Liver (tissue), 9 donors: ENCODE data around the gene KCNK3. TPM values are rescaled to one million over a fixed set of nuclear protein-coding genes. Genes with fewer than 3 reads are reported as not detected.

ENCODE experiments used
- DNase-seq: peaks from one replicate; pipeline ENCODE4 v3.0.0-alpha.2; 2017; ENCODE audit warnings: low spot score
- H3K27ac ChIP-seq, 2 donors: one replicate each; pipeline ENCODE4 v1.7.0; 2013; ENCODE audit warnings: inconsistent platforms in 2 of 2, low read length in 2 of 2, control low read depth in 1 of 2, low read depth in 1 of 2, mild to moderate bottlenecking in 1 of 2
- H3K27me3 ChIP-seq, 4 donors: one replicate each; pipeline versions ENCODE4 v1.6.1 to v1.7.0; 2013; ENCODE audit warnings: low read length in 3 of 4, inconsistent platforms in 1 of 4, mild to moderate bottlenecking in 1 of 4, moderate library complexity in 1 of 4; ENCODE audit not compliant: control insufficient read depth in 4 of 4, insufficient read depth in 4 of 4
- H3K36me3 ChIP-seq, 4 donors: one replicate each; pipeline versions ENCODE4 v1.6.1 to v1.7.0; 2013; ENCODE audit warnings: low read length in 3 of 4, mild to moderate bottlenecking in 3 of 4, low read depth in 1 of 4, moderate library complexity in 1 of 4; ENCODE audit not compliant: control insufficient read depth in 4 of 4, insufficient read depth in 3 of 4
- H3K4me1 ChIP-seq, 4 donors: one replicate each; pipeline versions ENCODE4 v1.6.1 to v1.7.0; 2013; ENCODE audit warnings: low read length in 3 of 4, mild to moderate bottlenecking in 3 of 4, moderate library complexity in 1 of 4; ENCODE audit not compliant: control insufficient read depth in 4 of 4, insufficient read depth in 4 of 4
- H3K4me3 ChIP-seq, 3 donors: one replicate each; pipeline versions ENCODE4 v1.6.1 to v1.7.0; 2013; ENCODE audit warnings: low read length in 3 of 3, control low read depth in 1 of 3, low read depth in 1 of 3, mild to moderate bottlenecking in 1 of 3
- H3K9ac ChIP-seq, 2 donors: one replicate each; pipeline ENCODE4 v1.7.0; 2013; ENCODE audit warnings: low read length in 2 of 2, mild to moderate bottlenecking in 2 of 2, moderate library complexity in 2 of 2, control low read depth in 1 of 2, low read depth in 1 of 2
- H3K9me3 ChIP-seq, 4 donors: one replicate each; pipeline versions ENCODE4 v1.6.1 to v1.7.0; 2013; ENCODE audit warnings: low read length in 3 of 4; ENCODE audit not compliant: control insufficient read depth in 4 of 4
- CTCF ChIP-seq: fragments of 150-350 bp; IDR thresholded peaks from 2 replicates; pipeline ENCODE4 v1.5.1; 2017; ENCODE audit warnings: improper control_type of control experiment, low read depth, low read length; ENCODE audit not compliant: missing input control
- EGR1 ChIP-seq, 2 donors: IDR thresholded peaks; 2 replicates each; pipeline ENCODE4 v1.6.1; 2016 to 2018; ENCODE audit warnings: antibody characterized with exemption in 2 of 2, low read depth in 2 of 2
- FOXA1 ChIP-seq: IDR thresholded peaks from 2 replicates; pipeline ENCODE4 v1.6.1; 2016; ENCODE audit warnings: antibody characterized with exemption
- FOXA2 ChIP-seq: IDR thresholded peaks from 2 replicates; pipeline ENCODE4 v1.6.1; 2016; ENCODE audit warnings: antibody characterized with exemption
- GABPA ChIP-seq, 2 donors: IDR thresholded peaks in 1 of 2; conservative IDR thresholded peaks in 1 of 2; 2 replicates each; pipeline ENCODE4 v1.6.1; 2016; ENCODE audit warnings: antibody characterized with exemption in 2 of 2, mild to moderate bottlenecking in 1 of 2, moderate library complexity in 1 of 2
- JUND ChIP-seq, 2 donors: IDR thresholded peaks; 2 replicates each; pipeline ENCODE4 v1.6.1; 2016; ENCODE audit warnings: antibody characterized with exemption in 2 of 2
- MAX ChIP-seq: IDR thresholded peaks from 2 replicates; pipeline ENCODE4 v1.6.1; 2016; ENCODE audit warnings: antibody characterized with exemption
- NR2F2 ChIP-seq: IDR thresholded peaks from 2 replicates; pipeline ENCODE4 v1.6.1; 2016; ENCODE audit warnings: antibody characterized with exemption
- RAD21 ChIP-seq, 2 donors: IDR thresholded peaks; 2 replicates each; pipeline ENCODE4 v1.6.1; 2016; ENCODE audit warnings: antibody characterized with exemption in 2 of 2, mild to moderate bottlenecking in 2 of 2
- RXRA ChIP-seq, 2 donors: IDR thresholded peaks; 2 replicates each; pipeline ENCODE4 v1.6.1; 2017 to 2018; ENCODE audit warnings: antibody characterized with exemption in 2 of 2, mild to moderate bottlenecking in 1 of 2
- SP1 ChIP-seq: IDR thresholded peaks from 2 replicates; pipeline ENCODE4 v1.6.1; 2018; ENCODE audit warnings: antibody characterized with exemption, mild to moderate bottlenecking
- TAF1 ChIP-seq: conservative IDR thresholded peaks from 2 replicates; pipeline ENCODE4 v1.6.1; 2016; ENCODE audit warnings: antibody characterized with exemption, mild to moderate bottlenecking
- YY1 ChIP-seq: IDR thresholded peaks from 2 replicates; pipeline ENCODE4 v1.6.1; 2016; ENCODE audit warnings: antibody characterized with exemption, mild to moderate bottlenecking
- ZBTB33 ChIP-seq: IDR thresholded peaks from 2 replicates; pipeline ENCODE4 v1.6.1; 2016; ENCODE audit warnings: antibody characterized with exemption
- WGBS: extraction: QIAGEN DNeasy Blood & Tissue Kit; methylation state at CpG from one replicate; pipeline ENCODE4 v1.1.7; 2013; 5-methylcytosine and 5-hydroxymethylcytosine counted together
- polyA plus RNA-seq, 2 donors: library from polyadenylated mRNA; stranded (reverse) in 1 of 2; unstranded in 1 of 2; fragments of 200-250 nt in 1 of 2; fragments of >200 nt in 1 of 2; fragmentation: Nextera tagmentation in 1 of 2; extraction: Ambion mirVana in 1 of 2; gene quantifications; one replicate each; pipeline versions ENCODE4 v1.2.1 to v1.2.3, GENCODE V29; 2013 to 2015
- total RNA-seq, 2 donors: library from RNA; depleted of rRNA; stranded (reverse); fragments of >200 nt; gene quantifications; one replicate each; pipeline ENCODE4 v1.2.3, GENCODE V29; 2014
- donor health status: healthy.
- donor health status: healthy.
- donor health status: healthy.
- donor health status: healthy.
- donor health status: healthy.

The KCNK3 gene
- total and polyA plus RNA-seq, 4 donors: 0.78 to 6.6 (median 2.6) TPM; not detected in 1

GRCh38 chr2:26752656-26753055 is 60.1 kb downstream of the KCNK3 start:
- Histone ChIP-seq H3K27me3 (no peaks in the 10 kb centered on the region), H3K27ac (no peak overlapping the region)
- DNase-seq: no peak

GRCh38 chr2:26754539-26754938 is 62.0 kb downstream of the KCNK3 start:
- TF ChIP-seq EGR1 (IDR thresholded peaks at IDR 0.05; ENCODE audit: low read depth in 2 of 2) (no peak), NR2F2 (no peak), RXRA (IDR thresholded peaks at IDR 0.05) (no peak), FOXA1 (no peak), SP1 (no peak), RAD21 (IDR thresholded peaks at IDR 0.05) (no peak), MAX (no peak), ZBTB33 (no peak), YY1 (no peak), TAF1 (no peak), GABPA (IDR thresholded peaks at IDR 0.05 in 1 of 2, conservative IDR thresholded peaks at IDR 0.05 in 1 of 2) (no peak), FOXA2 (no peak), JUND (IDR thresholded peaks at IDR 0.05) (no peak), CTCF (no peak)
- Histone ChIP-seq H3K27ac (no peak overlapping the region), H3K27me3 (no peaks in the 10 kb centered on the region), H3K9me3 (no peaks in the 10 kb centered on the region), H3K4me3 (no peak overlapping the region), H3K4me1 (peaks cover 0 to 6% (median 0%) of the 10 kb centered on the region in 4 donors), H3K9ac (no peak overlapping the region), H3K36me3 (no peaks in the 10 kb centered on the region)
- DNase-seq: no peak
- WGBS: 92% methylated on average over 4 of the region's 4 CpGs

More at GRCh38 chr2:26752656-26753055, 60.1 kb downstream of the KCNK3 start:
- no peaks in the 10 kb centered on the region for H3K9me3 ChIP-seq
- no peaks in the 10 kb centered on the region for H3K36me3 ChIP-seq
- H3K4me1 ChIP-seq: peaks cover 0 to 1% (median 0%) of the 10 kb centered on the region in 4 donors
- H3K9ac ChIP-seq: no peak overlapping the region
- 80% methylated on average over 3 of the region's 3 CpGs for whole genome bisulfite sequencing
- TF ChIP-seq RXRA (IDR thresholded peaks at IDR 0.05) (no peak), ZBTB33 (no peak), MAX (no peak)
- no peak overlapping the region for H3K4me3 ChIP-seq
